Measurements from ENCODE around the gene NUDT2.
"Not testable (repeated sequence)": the region's sequence is repeated elsewhere in the genome, so short reads cannot be mapped to it uniquely, and the experiment has no call there.

The NUDT2 gene

DNA sequence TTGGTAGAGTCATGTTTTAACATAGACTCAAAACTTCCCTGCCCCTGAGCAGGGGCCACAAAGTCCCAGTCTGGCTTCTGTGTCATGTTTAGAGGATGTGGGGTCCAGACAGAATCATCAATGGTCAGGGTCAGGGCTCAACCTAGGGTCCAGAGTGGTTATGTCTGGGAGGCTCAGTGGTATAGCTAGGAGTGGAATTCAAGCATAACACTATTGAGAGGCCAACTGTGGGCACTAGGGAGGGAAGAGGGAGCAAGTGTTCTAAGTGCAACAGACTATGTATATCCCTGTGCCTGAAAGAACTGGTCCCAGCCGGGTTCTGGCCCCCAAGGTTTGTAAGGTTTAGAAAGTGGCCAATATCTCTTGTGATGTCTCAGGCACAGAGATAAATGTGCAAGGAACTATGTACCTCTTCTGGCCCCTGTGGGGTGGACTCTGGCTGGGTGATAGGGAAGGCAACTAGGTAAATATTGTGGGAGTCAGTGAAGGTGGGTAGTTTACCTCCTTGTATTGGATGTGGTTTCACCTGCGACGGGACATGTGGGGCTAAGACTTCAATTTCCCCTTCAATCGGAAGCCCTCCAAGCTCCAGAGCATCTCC, 33.3 kb downstream of the NUDT2 start:
- Histone ChIP-seq H3K27ac (no peak overlapping the region), H3K9ac (ENCODE audit: insufficient read length) (no peak overlapping the region), H3K9me3 (ENCODE audit: low read depth, low read length) (no peaks in the 10 kb centered on the region), H3K36me3 (ENCODE audit: insufficient read depth, low read length) (no peaks in the 10 kb centered on the region), H3K4me3 (no peak overlapping the region)
- no peak for TF ChIP-seq POLR2AphosphoS5 (IDR thresholded peaks at IDR 0.05; ENCODE audit: borderline replicate concordance, low read depth, low read length)
- no peak for TF ChIP-seq EZH2 (IDR thresholded peaks at IDR 0.05)
- TF ChIP-seq FOXP2 (optimal IDR thresholded peaks at IDR 0.05; ENCODE audit: control extremely low read depth, extremely low read length, insufficient read depth) = no peak
- no peak for DNase-seq (ENCODE audit: low read depth, low spot score)

DNA sequence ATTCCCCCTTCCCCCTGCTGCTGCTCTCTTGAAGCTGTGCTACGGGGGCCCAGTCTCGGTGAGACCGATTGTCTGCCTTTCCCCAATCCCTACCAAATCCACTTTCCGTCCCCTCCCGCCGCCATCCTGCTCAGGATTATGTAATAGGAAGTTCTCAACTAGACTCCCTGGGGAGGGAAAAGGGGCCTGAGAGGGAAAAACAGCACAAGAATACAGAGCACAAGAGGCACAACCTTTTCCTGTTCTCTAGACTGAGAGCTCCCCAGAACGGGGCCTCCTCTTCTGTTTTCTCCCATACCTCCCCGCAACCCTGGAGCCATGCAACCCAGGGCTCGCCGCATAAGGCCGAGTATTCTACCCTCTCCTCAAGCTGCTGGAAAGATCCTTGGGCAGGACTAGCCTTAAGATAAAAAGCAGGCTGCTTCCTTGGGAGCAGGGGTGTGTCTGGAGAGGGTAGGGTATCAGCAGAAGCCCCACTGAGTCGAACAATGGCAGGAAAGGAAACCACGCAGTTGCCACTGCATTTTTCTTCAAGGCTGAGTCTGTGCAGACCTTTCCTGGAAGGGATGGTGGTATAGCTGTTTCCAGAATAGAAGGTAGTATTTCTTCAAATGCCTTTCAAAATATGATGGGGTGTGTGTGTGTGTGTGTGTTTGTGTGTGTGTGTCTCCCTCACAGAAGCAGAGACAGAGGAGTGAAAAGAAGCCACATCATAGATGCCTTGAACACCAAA, 34.4 kb downstream of the NUDT2 start:
- H3K9ac ChIP-seq (ENCODE audit: insufficient read length) = peak overlapping the region; percentile 67
- peak; percentile 98 for DNase-seq (ENCODE audit: low read depth, low spot score)
- no peaks in the 10 kb centered on the region for H3K9me3 ChIP-seq (ENCODE audit: low read depth, low read length)
- peak overlapping the region; percentile 97 for H3K27ac ChIP-seq
- H3K4me3 ChIP-seq = peak overlapping the region; percentile 80
- TF ChIP-seq FOXP2 (optimal IDR thresholded peaks at IDR 0.05; ENCODE audit: control extremely low read depth, extremely low read length, insufficient read depth) (no peak), EZH2 (IDR thresholded peaks at IDR 0.05) (no peak), POLR2AphosphoS5 (IDR thresholded peaks at IDR 0.05; ENCODE audit: borderline replicate concordance, low read depth, low read length) (peak; percentile 66)
- H3K36me3 ChIP-seq (ENCODE audit: insufficient read depth, low read length) = no peaks in the 10 kb centered on the region

DNA sequence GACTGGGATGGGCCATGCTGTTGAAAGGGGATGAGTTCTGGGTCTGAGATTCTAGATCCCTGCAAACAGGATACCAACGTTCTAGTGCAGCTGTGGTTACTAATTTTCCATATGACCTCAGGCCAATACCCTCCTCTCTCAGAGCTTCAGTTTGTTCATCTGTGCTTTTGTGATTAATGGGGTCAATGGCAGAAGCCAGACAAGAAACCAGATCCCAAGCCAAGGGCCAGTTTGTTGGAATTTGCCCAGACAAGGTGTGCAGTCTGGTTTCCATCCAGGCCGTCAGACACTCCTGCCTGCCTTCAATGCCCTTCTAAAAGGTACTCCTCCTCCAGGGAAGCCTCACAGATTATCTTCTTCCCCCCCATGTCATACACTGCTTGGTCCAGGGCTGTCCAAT, 35.9 kb downstream of the NUDT2 start:
- H3K4me3 ChIP-seq = no peak overlapping the region
- no peak for DNase-seq (ENCODE audit: low read depth, low spot score)
- no peak overlapping the region for H3K27ac ChIP-seq
- no peaks in the 10 kb centered on the region for H3K36me3 ChIP-seq (ENCODE audit: insufficient read depth, low read length)
- H3K9me3 ChIP-seq (ENCODE audit: low read depth, low read length) = no peaks in the 10 kb centered on the region
- no peak for TF ChIP-seq POLR2AphosphoS5 (IDR thresholded peaks at IDR 0.05; ENCODE audit: borderline replicate concordance, low read depth, low read length)
- no peak for TF ChIP-seq FOXP2 (optimal IDR thresholded peaks at IDR 0.05; ENCODE audit: control extremely low read depth, extremely low read length, insufficient read depth)
- no peak for TF ChIP-seq EZH2 (IDR thresholded peaks at IDR 0.05)
- H3K9ac ChIP-seq (ENCODE audit: insufficient read length) = no peak overlapping the region

DNA sequence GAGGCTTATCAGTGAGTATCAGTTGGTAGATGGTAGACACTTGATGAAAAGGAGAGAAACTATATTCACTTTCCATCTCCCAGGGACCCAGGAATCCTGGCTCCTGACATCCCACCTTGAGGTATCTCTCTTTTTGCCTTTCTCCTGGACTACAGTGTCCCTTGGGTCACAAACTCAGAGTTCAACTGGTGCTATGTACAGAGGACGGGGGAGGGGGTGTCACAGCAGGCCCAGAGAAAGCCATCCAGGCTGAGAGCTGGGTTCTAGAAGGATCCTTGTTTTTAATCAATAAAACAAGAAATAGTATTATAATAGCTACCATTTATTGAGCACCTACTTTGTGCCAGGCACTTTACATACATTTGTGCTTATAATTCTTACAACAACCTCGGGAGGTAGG, 37.0 kb downstream of the NUDT2 start:
- no peak for DNase-seq (ENCODE audit: low read depth, low spot score)
- Histone ChIP-seq H3K9ac (ENCODE audit: insufficient read length) (no peak overlapping the region), H3K4me3 (no peak overlapping the region), H3K27ac (no peak overlapping the region), H3K9me3 (ENCODE audit: low read depth, low read length) (no peaks in the 10 kb centered on the region), H3K36me3 (ENCODE audit: insufficient read depth, low read length) (no peaks in the 10 kb centered on the region)
- no peak for TF ChIP-seq FOXP2 (optimal IDR thresholded peaks at IDR 0.05; ENCODE audit: control extremely low read depth, extremely low read length, insufficient read depth)
- no peak for TF ChIP-seq POLR2AphosphoS5 (IDR thresholded peaks at IDR 0.05; ENCODE audit: borderline replicate concordance, low read depth, low read length)
- no peak for TF ChIP-seq EZH2 (IDR thresholded peaks at IDR 0.05)

DNA sequence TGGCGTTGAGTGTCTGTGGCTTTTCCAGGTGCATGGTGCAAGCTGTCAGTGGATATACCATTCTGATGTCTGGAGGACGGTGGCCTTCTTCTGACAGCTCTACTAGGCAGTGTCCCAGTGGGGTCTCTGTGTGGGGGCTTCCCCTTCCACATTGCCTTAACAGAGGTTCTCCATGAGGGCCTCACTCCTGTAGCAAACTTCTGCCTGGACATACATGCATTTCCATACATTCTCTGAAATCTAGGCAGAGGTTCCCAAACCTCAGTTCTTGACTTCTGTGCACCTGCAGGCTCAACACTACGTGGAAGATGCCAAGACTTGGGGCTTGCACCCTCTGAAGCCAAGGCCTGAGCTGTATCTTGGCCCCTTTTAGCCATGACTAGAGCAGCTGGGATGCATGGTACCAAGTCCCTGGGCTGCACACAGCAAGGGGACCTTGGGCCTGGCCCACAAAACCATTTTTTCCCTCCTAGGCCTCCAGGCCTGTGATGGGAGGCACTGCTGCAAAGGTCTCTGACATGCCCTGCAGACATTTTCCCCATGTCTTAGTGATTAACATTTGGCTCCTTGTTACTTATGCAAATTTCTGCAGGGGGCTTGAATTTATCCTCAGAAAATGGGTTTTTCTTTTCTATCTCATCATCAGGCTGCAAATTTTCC, 38.5 kb downstream of the NUDT2 start:
- not testable (repeated sequence) for H3K9ac ChIP-seq (ENCODE audit: insufficient read length); H3K36me3 ChIP-seq (ENCODE audit: insufficient read depth, low read length); DNase-seq (ENCODE audit: low read depth, low spot score); H3K9me3 ChIP-seq (ENCODE audit: low read depth, low read length); H3K4me3 ChIP-seq; H3K27ac ChIP-seq

DNA sequence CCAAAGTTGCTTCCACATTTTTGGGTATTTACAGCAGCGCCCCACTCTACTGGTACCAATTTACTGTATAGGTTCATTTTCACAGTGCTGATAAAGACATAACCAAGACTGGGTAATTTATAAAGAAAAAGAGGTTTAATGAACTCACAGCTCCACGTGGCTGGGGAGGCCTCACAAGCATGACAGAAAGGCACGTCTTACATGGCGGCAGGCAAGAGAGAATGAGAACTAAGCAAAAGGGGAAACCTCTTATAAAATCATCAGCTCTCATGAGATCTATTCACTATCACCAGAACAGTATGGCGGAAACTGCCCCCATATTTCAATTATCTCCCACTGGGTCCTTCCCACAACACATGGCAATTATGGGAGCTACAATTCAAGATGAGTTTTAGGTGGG, 39.4 kb downstream of the NUDT2 start:
- not testable (repeated sequence) for DNase-seq (ENCODE audit: low read depth, low spot score); H3K4me3 ChIP-seq; H3K27ac ChIP-seq; H3K9me3 ChIP-seq (ENCODE audit: low read depth, low read length); H3K36me3 ChIP-seq (ENCODE audit: insufficient read depth, low read length); H3K9ac ChIP-seq (ENCODE audit: insufficient read length)

DNA sequence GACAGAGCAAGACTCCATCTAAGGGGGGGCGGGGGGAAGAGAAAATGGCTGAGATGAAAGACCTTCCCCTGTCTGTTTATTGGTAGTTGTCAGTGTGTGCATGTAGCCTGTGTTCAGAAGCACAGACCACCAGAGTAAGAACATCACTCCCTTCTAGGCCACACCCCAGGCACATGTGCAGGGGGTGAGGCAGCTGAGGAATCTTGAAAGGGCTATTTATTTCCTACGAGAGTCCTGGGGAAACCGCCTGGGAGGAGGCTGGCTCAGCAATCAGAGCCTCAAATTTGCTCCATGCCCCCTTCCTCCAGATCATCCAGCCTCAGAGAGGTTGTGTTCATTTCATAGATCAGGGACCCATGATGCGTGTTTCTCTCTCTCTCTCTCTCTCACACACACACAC, 40.3 kb downstream of the NUDT2 start:
- no peak for TF ChIP-seq EZH2 (IDR thresholded peaks at IDR 0.05)
- no peak for TF ChIP-seq POLR2AphosphoS5 (IDR thresholded peaks at IDR 0.05; ENCODE audit: borderline replicate concordance, low read depth, low read length)
- TF ChIP-seq FOXP2 (optimal IDR thresholded peaks at IDR 0.05; ENCODE audit: control extremely low read depth, extremely low read length, insufficient read depth) = no peak
- no peak for DNase-seq (ENCODE audit: low read depth, low spot score)
- H3K9me3 ChIP-seq (ENCODE audit: low read depth, low read length) = no peaks in the 10 kb centered on the region
- H3K27ac ChIP-seq = no peak overlapping the region
- H3K9ac ChIP-seq (ENCODE audit: insufficient read length) = no peak overlapping the region
- H3K36me3 ChIP-seq (ENCODE audit: insufficient read depth, low read length) = no peaks in the 10 kb centered on the region
- no peak overlapping the region for H3K4me3 ChIP-seq

DNA sequence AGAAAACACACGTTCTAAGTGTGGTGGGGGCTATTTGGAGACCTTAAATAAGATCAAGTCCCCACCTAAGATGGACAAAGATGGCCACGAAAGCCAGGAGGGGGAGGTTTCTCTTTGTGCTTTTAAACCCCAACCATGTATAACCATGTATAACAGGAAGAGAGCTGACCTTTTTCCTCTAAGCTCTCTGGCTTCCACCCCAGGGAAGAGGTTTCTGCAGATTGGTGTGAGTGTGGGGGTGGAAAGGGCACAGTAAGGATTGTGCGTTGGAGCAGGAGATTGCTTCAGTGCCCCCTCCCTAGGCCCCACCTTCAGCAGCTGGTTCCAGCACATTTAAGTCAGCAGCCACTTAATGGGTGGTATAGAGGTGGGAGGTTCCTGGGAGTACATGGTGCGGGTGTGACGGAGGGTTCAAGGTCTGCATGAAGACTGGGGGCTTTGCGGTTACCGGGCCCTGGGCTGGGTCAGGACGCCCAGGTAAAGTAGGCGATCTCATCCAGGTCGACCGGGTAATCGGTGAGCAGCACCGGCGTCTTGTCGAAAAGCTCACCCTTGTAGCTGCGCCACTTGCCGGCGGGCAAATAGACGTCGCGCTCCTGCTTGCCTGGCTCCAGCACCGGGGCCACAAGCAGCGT, 41.1 kb downstream of the NUDT2 start:
- TF ChIP-seq FOXP2 (optimal IDR thresholded peaks at IDR 0.05; ENCODE audit: control extremely low read depth, extremely low read length, insufficient read depth) (no peak), EZH2 (IDR thresholded peaks at IDR 0.05) (no peak), POLR2AphosphoS5 (IDR thresholded peaks at IDR 0.05; ENCODE audit: borderline replicate concordance, low read depth, low read length) (no peak)
- no peaks in the 10 kb centered on the region for H3K36me3 ChIP-seq (ENCODE audit: insufficient read depth, low read length)
- H3K4me3 ChIP-seq = no peak overlapping the region
- DNase-seq (ENCODE audit: low read depth, low spot score) = no peak
- no peaks in the 10 kb centered on the region for H3K9me3 ChIP-seq (ENCODE audit: low read depth, low read length)
- no peak overlapping the region for H3K27ac ChIP-seq
- H3K9ac ChIP-seq (ENCODE audit: insufficient read length) = no peak overlapping the region
